B cell (primary cell): ENCODE measurements around the gene FEV. TPM values are rescaled to one million over a fixed set of nuclear protein-coding genes. Genes with fewer than 3 reads are reported as not detected.

ENCODE experiments used
- ATAC-seq: fragments of 200-7000 bp; cut with Tn5 transposase; one replicate; pipeline ENCODE4 v1.10.0; 2021; ENCODE audit warnings: low read depth, mild to moderate bottlenecking, moderate number of reproducible peaks, moderate library complexity
- CTCF ChIA-PET: fragments of 350-600 bp; sonication (Branson Sonifier 250); formaldehyde crosslinking; loops from one replicate; lab custom pipeline; 2021; ENCODE audit warnings: antibody characterized with exemption, inconsistent platforms; lab: Charles Lee
- POLR2A ChIA-PET: fragments of 350-600 bp; sonication (Branson Sonifier 250); formaldehyde crosslinking; loops from one replicate; lab custom pipeline; 2021; ENCODE audit warnings: antibody characterized with exemption; lab: Charles Lee
- DNase-seq: peaks from one replicate; pipeline ENCODE4 v3.0.0; 2013
- H2AFZ ChIP-seq: 2 replicates; pipeline ENCODE4 v1.6.1; 2012; ENCODE audit warnings: mild to moderate bottlenecking, low read depth, low read length; ENCODE audit not compliant: insufficient read depth, poor library complexity, severe bottlenecking
- H3K27ac ChIP-seq, 2 donors: 1 replicate in 1 of 2; 2 replicates in 1 of 2; pipeline ENCODE4 v1.5.1; 2012 to 2013; ENCODE audit warnings: low read length in 2 of 2, mild to moderate bottlenecking in 2 of 2, moderate library complexity in 1 of 2
- H3K27me3 ChIP-seq, 4 experiments: fragments of 200-600 bp in 1 of 4; sonication (generic) in 1 of 4; replicated peaks in 1 of 4; 1 replicate in 2 of 4; 2 replicates in 2 of 4; pipeline versions ENCODE4 v1.6.1 to v1.7.0; 2013 to 2016; ENCODE audit warnings: low read length in 3 of 4, mild to moderate bottlenecking in 2 of 4, mixed read lengths in 1 of 4, moderate library complexity in 1 of 4; ENCODE audit not compliant: insufficient read depth in 4 of 4, control insufficient read depth in 3 of 4; ENCODE audit errors: control extremely low read depth in 1 of 4
- H3K36me3 ChIP-seq, 2 experiments: replicated peaks in 1 of 2; 1 replicate in 1 of 2; 2 replicates in 1 of 2; pipeline versions ENCODE4 v1.6.1 to v1.7.1; 2013; ENCODE audit warnings: low read length in 1 of 2; ENCODE audit not compliant: insufficient read depth in 2 of 2, control insufficient read depth in 1 of 2; ENCODE audit errors: control extremely low read depth in 1 of 2, extremely low read depth in 1 of 2
- H3K4me1 ChIP-seq, 2 donors: fragments of 200-600 bp in 1 of 2; sonication (generic) in 1 of 2; 1 replicate in 1 of 2; 2 replicates in 1 of 2; pipeline versions ENCODE4 v1.5.1 to v1.6.1; 2013 to 2017; ENCODE audit warnings: low read length in 2 of 2; ENCODE audit not compliant: control insufficient read depth in 2 of 2, insufficient read depth in 2 of 2
- H3K4me2 ChIP-seq: replicated peaks from 2 replicates; pipeline ENCODE3; 2012; ENCODE audit warnings: mild to moderate bottlenecking, low read depth, low read length; ENCODE audit not compliant: poor library complexity, severe bottlenecking
- H3K4me3 ChIP-seq, 5 experiments: fragments of 200-600 bp in 1 of 5; sonication (generic) in 1 of 5; 1 replicate in 3 of 5; 2 replicates in 2 of 5; pipeline versions ENCODE4 v1.5.1 to v1.7.0; 2011 to 2016; ENCODE audit warnings: low read length in 4 of 5, mild to moderate bottlenecking in 4 of 5, low read depth in 2 of 5, control low read depth in 1 of 5, moderate library complexity in 1 of 5; ENCODE audit not compliant: insufficient read depth in 1 of 5; ENCODE audit errors: control extremely low read depth in 1 of 5, extremely low read depth in 1 of 5
- H3K79me2 ChIP-seq: fragments of 200-600 bp; sonication (generic); one replicate; pipeline ENCODE4 v1.6.0; 2016; ENCODE audit warnings: low read length; ENCODE audit not compliant: control insufficient read depth, insufficient read depth
- H3K9ac ChIP-seq: fragments of 200-600 bp; sonication (generic); 2 replicates; pipeline ENCODE4 v1.6.1; 2017; ENCODE audit warnings: mild to moderate bottlenecking, low read length, moderate library complexity
- H3K9me3 ChIP-seq, 3 donors: one replicate each; pipeline versions ENCODE4 v1.6.1 to v1.7.1; 2013; ENCODE audit warnings: low read length in 2 of 3; ENCODE audit not compliant: control insufficient read depth in 2 of 3, insufficient read depth in 1 of 3; ENCODE audit errors: control extremely low read depth in 1 of 3
- H4K20me1 ChIP-seq: 2 replicates; pipeline ENCODE4 v1.6.0; 2012; ENCODE audit warnings: mild to moderate bottlenecking, low read length; ENCODE audit not compliant: insufficient read depth, control insufficient read depth, poor library complexity, severe bottlenecking
- H3K27ac Mint-ChIP-seq: one replicate; pipeline ENCODE4 v1.8.0; 2021; ENCODE audit warnings: mixed read lengths
- H3K27me3 Mint-ChIP-seq: one replicate; pipeline ENCODE4 v1.8.0; 2021; ENCODE audit warnings: mixed read lengths
- H3K4me1 Mint-ChIP-seq: one replicate; pipeline ENCODE4 v1.8.0; 2021; ENCODE audit warnings: mixed read lengths
- H3K4me3 Mint-ChIP-seq: one replicate; pipeline ENCODE4 v1.8.0; 2021; ENCODE audit warnings: mixed read lengths
- H3K9me3 Mint-ChIP-seq: one replicate; pipeline ENCODE4 v1.8.0; 2022; ENCODE audit warnings: mixed read lengths; ENCODE audit not compliant: insufficient read depth
- CTCF ChIP-seq: fragments of 200-600 bp; IDR thresholded peaks from one replicate; pipeline ENCODE4 v1.8.0; 2022; ENCODE audit warnings: antibody characterized with exemption, mild to moderate bottlenecking
- EZH2 ChIP-seq: IDR thresholded peaks from 2 replicates; pipeline ENCODE4 v1.6.1; 2012; ENCODE audit warnings: borderline replicate concordance, low read depth, mild to moderate bottlenecking, moderate library complexity, low read length; ENCODE audit not compliant: insufficient read depth, poor library complexity, severe bottlenecking
- WGBS: methylation state at CpG from one replicate; pipeline ENCODE4 v1.1.5; 2013; ENCODE audit warnings: missing lambda C conversion rate; ENCODE audit not compliant: insufficient coverage; 5-methylcytosine and 5-hydroxymethylcytosine counted together
- intact Hi-C: fragments of 100-400 bp; cut with micrococcal nuclease; formaldehyde crosslinking; loops from one replicate; pipeline ENCODE4 v1.10.0; 2022
- polyA plus RNA-seq: library from polyadenylated mRNA; depleted of rRNA; stranded (reverse); fragments of >200 nt; gene quantifications from 2 replicates; pipeline ENCODE4 v1.2.3, GENCODE V29; 2012
- total RNA-seq, 2 donors: library from RNA; stranded (reverse); fragments of 120-200 nt in 1 of 2; gene quantifications; 1 replicate in 1 of 2; 2 replicates in 1 of 2; pipeline versions ENCODE4 v1.2.3 to v1.2.4, GENCODE V29; 2013 to 2022

The FEV gene
- total and polyA plus RNA-seq, 2 donors (not counting 1 experiment from before 2014, with no cell fraction given) = not detected

GRCh38 chr2:218995972-218996711 lies 11.2 kb upstream of the FEV start:
- Mint-ChIP-seq H3K4me3 (peak overlapping the region; percentile 26), H3K9me3 (no peaks in the 10 kb centered on the region), H3K27ac (no peak overlapping the region), H3K27me3 (peaks cover 60% of the 10 kb centered on the region), H3K4me1 (peaks cover 21% of the 10 kb centered on the region)
- peaks cover 29 to 46% of the 10 kb centered on the region in 2 donors for H3K4me1 ChIP-seq
- peak overlapping the region; percentile 32 for H3K9ac ChIP-seq
- peak overlapping the region; percentile 74 for H3K4me2 ChIP-seq
- H2AFZ ChIP-seq = peak overlapping the region; percentile 54
- peaks cover 0 to 91% (median 57%) of the 10 kb centered on the region in 4 experiments for H3K27me3 ChIP-seq
- no peaks in the 10 kb centered on the region for H3K79me2 ChIP-seq
- H3K36me3 ChIP-seq = no peaks in the 10 kb centered on the region
- no peak overlapping the region for H3K27ac ChIP-seq
- ChIA-PET CTCF (interaction anchor here (0.5 to 3.3 kb wide), 11 partner anchors 8 to 163 kb away, joined by 3 to 17 read pairs (median 4); no protein-coding TSS in a partner anchor), POLR2A (interaction anchor here (0.6 kb wide), 1 partner anchor 504 kb away, joined by 6 read pairs; no protein-coding TSS in a partner anchor)
- 7% methylated on average over 31 of the region's 43 CpGs for WGBS
- no peaks in the 10 kb centered on the region for H4K20me1 ChIP-seq
- TF ChIP-seq EZH2 = no peak
- peak; percentile 79 for TF ChIP-seq CTCF
- H3K9me3 ChIP-seq = peaks cover 0 to 31% (median 0%) of the 10 kb centered on the region in 3 donors
- DNase-seq (peak; percentile 81), ATAC-seq (peak; percentile 80)
- H3K4me3 ChIP-seq = peak overlapping the region in 1 of 5 experiments; percentile 24
- intact Hi-C loops = loop anchor here (10.0 kb wide), 1 partner anchor 59 kb away; no protein-coding TSS in a partner anchor

GRCh38 chr2:218995561-218995960 lies 10.6 kb upstream of the FEV start:
- no peaks in the 10 kb centered on the region for H4K20me1 ChIP-seq
- intact Hi-C loops = loop anchor here (10.0 kb wide), 1 partner anchor 59 kb away; no protein-coding TSS in a partner anchor
- TF ChIP-seq EZH2 = no peak
- TF ChIP-seq CTCF = no peak
- WGBS = 27% methylated on average over 7 of the region's 8 CpGs
- ATAC-seq (no peak), DNase-seq (no peak)
- Mint-ChIP-seq H3K27ac (no peak overlapping the region), H3K4me3 (no peak overlapping the region), H3K27me3 (peaks cover 63% of the 10 kb centered on the region), H3K4me1 (peaks cover 15% of the 10 kb centered on the region), H3K9me3 (no peaks in the 10 kb centered on the region)
- H3K4me1 ChIP-seq = peaks cover 27 to 40% of the 10 kb centered on the region in 2 donors
- H3K36me3 ChIP-seq = no peaks in the 10 kb centered on the region
- POLR2A ChIA-PET = no interaction called here
- no peak overlapping the region for H3K27ac ChIP-seq
- H2AFZ ChIP-seq = no peak overlapping the region
- peaks cover 0 to 28% (median 0%) of the 10 kb centered on the region in 3 donors for H3K9me3 ChIP-seq
- peaks cover 0 to 91% (median 60%) of the 10 kb centered on the region in 4 experiments for H3K27me3 ChIP-seq
- no peak overlapping the region for H3K9ac ChIP-seq
- CTCF ChIA-PET = interaction anchor here (0.7 to 3.3 kb wide), 15 partner anchors 9 to 164 kb away, joined by 3 to 17 read pairs (median 4); partner anchors contain the start of gene CDK5R2
- H3K4me3 ChIP-seq = no peak overlapping the region
- no peaks in the 10 kb centered on the region for H3K79me2 ChIP-seq
- peak overlapping the region; percentile 74 for H3K4me2 ChIP-seq
